GM19238 (cell line): ENCODE data around the gene GMFB.
"Not testable (repeated sequence)": the region's sequence is repeated elsewhere in the genome, so short reads cannot be mapped to it uniquely, and the experiment has no call there.

Experiments used
- DNase-seq: peaks from one replicate; pipeline ENCODE4 v3.0.0; 2011; ENCODE audit warnings: low spot score; ENCODE audit not compliant: insufficient read length

Gene GMFB

GRCh38 chr14:54458536-54458935 is 30.2 kb downstream of the GMFB start:
- not testable (repeated sequence) for DNase-seq

GRCh38 chr14:54457609-54457996 is 31.2 kb downstream of the GMFB start:
- DNase-seq = no peak

GRCh38 chr14:54456820-54457608 is 31.8 kb downstream of the GMFB start:
- DNase-seq = not testable (repeated sequence)

GRCh38 chr14:54455363-54455762 is 33.4 kb downstream of the GMFB start:
- DNase-seq = no peak

GRCh38 chr14:54453990-54454389 is 34.8 kb downstream of the GMFB start:
- not testable (repeated sequence) for DNase-seq

- DNase-seq = no peak
These were observed 35.5 kb downstream of the GMFB start for GRCh38 chr14:54453252-54453651.

- no peak for DNase-seq
These were observed 36.8 kb downstream of the GMFB start for GRCh38 chr14:54451961-54452360.

- no peak for DNase-seq
These were observed 37.6 kb downstream of the GMFB start for GRCh38 chr14:54451121-54451601.

GRCh38 chr14:54450535-54450934 is 38.2 kb downstream of the GMFB start:
- peak; percentile 14 for DNase-seq

GRCh38 chr14:54447231-54447692 is 41.5 kb downstream of the GMFB start:
- DNase-seq = no peak

GRCh38 chr14:54446161-54446693 is 42.6 kb downstream of the GMFB start:
- no peak for DNase-seq

GRCh38 chr14:54444681-54445080 is 44.1 kb downstream of the GMFB start:
- no peak for DNase-seq

GRCh38 chr14:54443981-54444380 is 44.8 kb downstream of the GMFB start:
- DNase-seq = no peak

- DNase-seq = not testable (repeated sequence)
These were observed 45.8 kb downstream of the GMFB start for GRCh38 chr14:54442961-54443360.

- peak; percentile 94 for DNase-seq
These were observed 47.6 kb downstream of the GMFB start, which contains the start of gene CNIH1 for GRCh38 chr14:54440873-54441868. CNIH1 (minus strand) TSS chr14:54441374; CDS start chr14:54441327, 47 bp downstream.

GRCh38 chr14:54440476-54440872 is 48.3 kb downstream of the GMFB start:
- DNase-seq = no peak

- DNase-seq = no peak
These were observed 48.7 kb downstream of the GMFB start for GRCh38 chr14:54440037-54440436.

- no peak for DNase-seq
These were observed 50.1 kb downstream of the GMFB start for GRCh38 chr14:54438703-54439102.

- not testable (repeated sequence) for DNase-seq
These were observed 50.8 kb downstream of the GMFB start for GRCh38 chr14:54437954-54438353.

- DNase-seq = no peak
These were observed 53.2 kb downstream of the GMFB start for GRCh38 chr14:54435500-54435981.

GRCh38 chr14:54428527-54428926 is 60.3 kb downstream of the GMFB start:
- no peak for DNase-seq
